Fibroblast of skin of back (primary cell): ENCODE results near the gene STYXL2.

Experiments used
- DNase-seq: peaks from one replicate; pipeline ENCODE4 v3.0.0-alpha.2; 2013

Gene STYXL2

GRCh38 chr1:167136806-167137205 lies 42.9 kb downstream of the STYXL2 start:
- no peak for DNase-seq

GRCh38 chr1:167137332-167137781 lies 43.5 kb downstream of the STYXL2 start:
- DNase-seq = no peak

DNA sequence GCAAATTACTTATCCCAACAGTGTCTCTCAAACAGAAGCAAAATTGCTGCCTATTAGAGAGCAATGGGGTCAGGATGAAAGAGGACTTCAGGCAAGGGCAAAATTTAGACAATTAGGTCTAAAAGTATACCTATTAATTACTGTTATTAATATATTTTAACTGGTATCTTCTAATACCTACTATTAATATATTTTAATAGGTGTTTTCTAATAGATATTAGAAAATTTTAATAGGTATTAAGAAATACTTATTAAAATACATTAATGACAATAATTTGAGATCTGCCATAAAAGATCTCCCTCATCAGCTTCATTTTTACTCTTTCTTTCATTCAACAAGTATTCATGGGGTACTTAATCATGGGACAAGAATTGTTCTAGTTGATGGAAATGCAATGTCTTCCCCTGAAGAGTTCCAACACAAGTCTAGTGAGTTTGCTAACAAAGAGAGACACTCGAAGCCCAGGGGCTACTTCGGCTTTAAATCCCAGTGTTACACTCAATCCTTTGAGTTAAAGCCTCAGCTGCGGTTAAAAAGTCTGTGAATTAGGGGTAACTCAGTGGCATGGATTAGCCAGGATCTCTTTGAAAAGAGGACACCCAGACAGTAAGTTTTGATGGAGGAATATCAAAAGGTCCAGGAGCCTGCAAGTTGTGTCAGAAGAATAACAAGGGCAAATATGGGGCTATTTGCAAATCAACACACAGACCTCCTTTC lies 44.1 kb downstream of the STYXL2 start:
- no peak for DNase-seq

DNA sequence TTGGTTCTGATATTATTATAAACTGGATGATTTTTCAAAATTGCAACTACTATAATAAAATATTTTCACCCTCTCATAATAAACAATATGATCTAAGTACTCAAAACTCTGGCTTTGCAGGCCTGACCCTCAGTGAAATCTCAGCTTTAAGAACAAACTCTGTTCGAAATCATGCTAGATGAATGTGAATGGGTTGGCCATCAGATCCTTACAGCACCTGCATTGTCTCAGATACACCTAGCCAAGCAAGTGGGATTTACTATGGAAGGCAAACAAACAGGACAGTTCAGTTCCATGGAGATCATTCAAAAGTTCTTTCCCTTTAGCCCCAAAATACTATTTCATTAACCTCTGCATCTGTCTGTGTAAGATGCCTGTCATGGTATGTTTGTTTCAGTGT lies 44.8 kb downstream of the STYXL2 start:
- DNase-seq = no peak

GRCh38 chr1:167141963-167142362 lies 48.1 kb downstream of the STYXL2 start:
- no peak for DNase-seq
